ENCODE measurements around the gene BLTP2.

DNA sequence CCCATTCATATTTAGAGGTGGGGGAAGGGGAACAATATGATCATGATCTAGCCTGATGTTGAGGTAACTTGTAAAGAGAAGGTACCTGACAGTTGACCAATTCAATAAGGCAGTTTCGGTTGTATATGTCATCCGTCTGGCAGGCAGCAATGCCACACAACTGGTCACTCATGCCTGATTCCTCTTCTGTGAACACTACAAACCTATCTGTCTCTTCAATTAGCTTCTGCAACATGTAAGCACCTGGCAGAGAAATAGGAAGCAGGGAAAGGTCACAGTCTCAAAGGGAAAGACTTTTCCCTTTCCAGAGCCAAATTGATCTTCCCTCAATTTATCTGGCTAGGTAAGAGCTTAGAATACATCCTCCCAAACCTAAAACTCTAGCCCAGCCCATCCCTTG, 20.8 kb downstream of the BLTP2 start:
- TF ChIP-seq POLR2AphosphoS5 (IDR thresholded peaks at IDR 0.05; ENCODE audit: low read depth, low read length) (no peak), ZSCAN31 (CRISPR knock-in tag; IDR thresholded peaks at IDR 0.05; ENCODE audit: low read depth) (no peak), NFATC3 (CRISPR knock-in tag; IDR thresholded peaks at IDR 0.05) (no peak), RAD21 (CRISPR knock-in tag; IDR thresholded peaks at IDR 0.05) (no peak), NFIC (IDR thresholded peaks at IDR 0.05; ENCODE audit: low read length) (no peak), POLR2A (IDR thresholded peaks at IDR 0.05; ENCODE audit: insufficient read depth in 1 of 2, low read depth in 2 of 2, low read length in 2 of 2) (no peak), ZBTB34 (CRISPR knock-in tag; IDR thresholded peaks at IDR 0.05) (no peak), TARDBP (CRISPR knock-in tag; IDR thresholded peaks at IDR 0.05) (no peak)
- TF ChIP-seq, protein P1, sequence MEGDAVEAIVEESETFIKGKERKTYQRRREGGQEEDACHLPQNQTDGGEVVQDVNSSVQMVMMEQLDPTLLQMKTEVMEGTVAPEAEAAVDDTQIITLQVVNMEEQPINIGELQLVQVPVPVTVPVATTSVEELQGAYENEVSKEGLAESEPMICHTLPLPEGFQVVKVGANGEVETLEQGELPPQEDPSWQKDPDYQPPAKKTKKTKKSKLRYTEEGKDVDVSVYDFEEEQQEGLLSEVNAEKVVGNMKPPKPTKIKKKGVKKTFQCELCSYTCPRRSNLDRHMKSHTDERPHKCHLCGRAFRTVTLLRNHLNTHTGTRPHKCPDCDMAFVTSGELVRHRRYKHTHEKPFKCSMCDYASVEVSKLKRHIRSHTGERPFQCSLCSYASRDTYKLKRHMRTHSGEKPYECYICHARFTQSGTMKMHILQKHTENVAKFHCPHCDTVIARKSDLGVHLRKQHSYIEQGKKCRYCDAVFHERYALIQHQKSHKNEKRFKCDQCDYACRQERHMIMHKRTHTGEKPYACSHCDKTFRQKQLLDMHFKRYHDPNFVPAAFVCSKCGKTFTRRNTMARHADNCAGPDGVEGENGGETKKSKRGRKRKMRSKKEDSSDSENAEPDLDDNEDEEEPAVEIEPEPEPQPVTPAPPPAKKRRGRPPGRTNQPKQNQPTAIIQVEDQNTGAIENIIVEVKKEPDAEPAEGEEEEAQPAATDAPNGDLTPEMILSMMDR (CRISPR knock-in tag; IDR thresholded peaks at IDR 0.05): no peak
